HEK293 (cell line): ENCODE results near the gene IRF3.

Source experiments
- MZF1 ChIP-seq: fragments of 450-650 bp; formaldehyde crosslinking; IDR thresholded peaks from 2 replicates; pipeline ENCODE4 v1.5.1; 2017; ENCODE audit warnings: missing biosample characterization, missing genetic modification characterization, borderline replicate concordance
- REPIN1 ChIP-seq: fragments of 450-650 bp; formaldehyde crosslinking; IDR thresholded peaks from 2 replicates; pipeline ENCODE4 v1.5.1; 2017; ENCODE audit warnings: missing biosample characterization, missing genetic modification characterization, low read depth
- TF ChIP-seq, protein P1 (sequence below): fragments of 450-650 bp; formaldehyde crosslinking; IDR thresholded peaks from 2 replicates; pipeline ENCODE4 v1.5.1; 2016; ENCODE audit warnings: missing biosample characterization, missing genetic modification characterization, low read depth

DNA sequence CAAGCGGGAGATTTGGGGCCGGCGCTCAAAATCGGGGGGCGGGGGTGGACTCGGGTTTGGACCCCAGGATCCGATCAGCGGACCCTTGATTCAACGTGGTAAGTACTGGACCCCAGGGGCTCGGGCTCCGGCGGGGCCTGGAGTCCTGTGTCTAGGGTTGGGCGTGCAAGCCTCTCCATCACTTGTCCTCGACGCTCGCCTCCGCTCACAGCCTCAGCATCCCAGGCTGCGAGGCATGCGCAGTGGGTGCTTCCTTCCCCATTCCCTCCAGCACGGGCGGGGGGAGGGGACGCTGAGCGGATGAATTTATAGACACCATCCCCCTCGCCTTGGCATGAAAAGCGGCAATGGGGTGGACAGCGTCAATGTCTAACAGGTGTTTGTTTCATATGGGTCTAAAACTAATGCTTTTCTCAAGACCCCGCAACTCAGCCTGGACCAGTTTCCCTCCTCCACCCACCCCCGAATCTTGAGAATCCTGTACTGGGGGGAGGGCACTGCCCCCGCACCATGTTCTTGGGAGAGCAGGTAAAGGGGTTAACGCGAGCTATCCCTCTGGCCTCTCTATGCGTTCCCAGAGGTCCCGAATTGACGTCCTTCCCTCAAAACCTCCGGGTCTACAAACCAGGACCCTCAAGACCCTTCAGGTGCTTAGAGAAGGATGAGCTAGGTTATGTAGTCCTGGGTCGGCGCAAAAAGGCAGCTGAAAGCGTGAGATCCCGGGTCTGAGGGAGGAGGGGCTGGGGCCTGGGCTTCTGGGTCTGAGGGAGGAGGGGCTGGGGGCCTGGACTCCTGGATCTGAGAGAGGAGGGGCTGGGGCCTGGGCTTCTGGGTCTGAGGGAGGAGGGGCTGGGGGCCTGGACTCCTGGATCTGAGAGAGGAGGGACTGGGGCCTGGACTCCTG lies 25.8 kb upstream of the IRF3 start:
- TF ChIP-seq, protein P1, sequence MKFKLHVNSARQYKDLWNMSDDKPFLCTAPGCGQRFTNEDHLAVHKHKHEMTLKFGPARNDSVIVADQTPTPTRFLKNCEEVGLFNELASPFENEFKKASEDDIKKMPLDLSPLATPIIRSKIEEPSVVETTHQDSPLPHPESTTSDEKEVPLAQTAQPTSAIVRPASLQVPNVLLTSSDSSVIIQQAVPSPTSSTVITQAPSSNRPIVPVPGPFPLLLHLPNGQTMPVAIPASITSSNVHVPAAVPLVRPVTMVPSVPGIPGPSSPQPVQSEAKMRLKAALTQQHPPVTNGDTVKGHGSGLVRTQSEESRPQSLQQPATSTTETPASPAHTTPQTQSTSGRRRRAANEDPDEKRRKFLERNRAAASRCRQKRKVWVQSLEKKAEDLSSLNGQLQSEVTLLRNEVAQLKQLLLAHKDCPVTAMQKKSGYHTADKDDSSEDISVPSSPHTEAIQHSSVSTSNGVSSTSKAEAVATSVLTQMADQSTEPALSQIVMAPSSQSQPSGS: no peak
- TF ChIP-seq REPIN1 (tag by site-specific recombination) (no peak), MZF1 (tag by site-specific recombination) (no peak)
